H9 (cell line): ENCODE results near the gene TMEM132C. TPM values are rescaled to one million over a fixed set of nuclear protein-coding genes. Genes with fewer than 3 reads are reported as not detected.
A peak's percentile ranks its signal among the peaks of the same experiment; 100 is the strongest.

Experiments
- DNase-seq: peaks from one replicate; pipeline ENCODE4 v3.0.0-alpha.2; 2017
- H2AFZ ChIP-seq: one replicate; pipeline ENCODE4 v1.6.1; 2013; ENCODE audit warnings: mild to moderate bottlenecking, low read length, control low read depth, moderate library complexity
- H2AK5ac ChIP-seq: 2 replicates; pipeline ENCODE4 v1.6.1; 2013; ENCODE audit warnings: low read length, control low read depth, mixed read lengths; ENCODE audit not compliant: insufficient read length
- H2BK120ac ChIP-seq: one replicate; pipeline ENCODE4 v1.6.1; 2013; ENCODE audit warnings: low read depth, mild to moderate bottlenecking, low read length, control low read depth, inconsistent platforms; ENCODE audit not compliant: poor library complexity, severe bottlenecking
- H2BK12ac ChIP-seq: 2 replicates; pipeline ENCODE4 v1.6.1; 2013; ENCODE audit warnings: low read length, control low read depth, mixed read lengths, low read depth; ENCODE audit not compliant: insufficient read length
- H2BK15ac ChIP-seq: 2 replicates; pipeline ENCODE4 v1.6.1; 2013; ENCODE audit warnings: low read depth, low read length, control low read depth
- H2BK20ac ChIP-seq: one replicate; pipeline ENCODE4 v1.6.1; 2013; ENCODE audit warnings: low read depth, mild to moderate bottlenecking, low read length, control low read depth, inconsistent platforms; ENCODE audit not compliant: poor library complexity, severe bottlenecking
- H2BK5ac ChIP-seq: 2 replicates; pipeline ENCODE4 v1.6.1; 2013; ENCODE audit warnings: low read length, control low read depth, mixed read lengths; ENCODE audit not compliant: insufficient read length
- H3K14ac ChIP-seq: 2 replicates; pipeline ENCODE4 v1.6.1; 2013; ENCODE audit warnings: low read length, control low read depth; ENCODE audit not compliant: insufficient read depth
- H3K18ac ChIP-seq: 2 replicates; pipeline ENCODE4 v1.6.1; 2013; ENCODE audit warnings: low read depth, mild to moderate bottlenecking, mixed read lengths, low read length, control low read depth; ENCODE audit not compliant: insufficient read length
- H3K23ac ChIP-seq: 2 replicates; pipeline ENCODE4 v1.6.1; 2013; ENCODE audit warnings: low read length, control low read depth, mixed read lengths, low read depth; ENCODE audit not compliant: insufficient read length
- H3K23me2 ChIP-seq: 2 replicates; pipeline ENCODE4 v1.6.1; 2013; ENCODE audit warnings: low read depth, mild to moderate bottlenecking, mixed read lengths, low read length, control low read depth; ENCODE audit not compliant: insufficient read length, poor library complexity, severe bottlenecking
- H3K27ac ChIP-seq: 2 replicates; pipeline ENCODE4 v1.5.1; 2013; ENCODE audit warnings: low read length, control low read depth, mixed read lengths, low read depth; ENCODE audit not compliant: insufficient read length
- H3K27me3 ChIP-seq: 2 replicates; pipeline ENCODE4 v1.6.1; 2013; ENCODE audit warnings: low read length, control low read depth, inconsistent platforms; ENCODE audit not compliant: insufficient read depth
- H3K4ac ChIP-seq: 2 replicates; pipeline ENCODE4 v1.6.1; 2013; ENCODE audit warnings: low read depth, mild to moderate bottlenecking, control low read depth, inconsistent platforms, low read length, moderate library complexity
- H3K4me1 ChIP-seq: 2 replicates; pipeline ENCODE4 v1.6.1; 2013; ENCODE audit warnings: low read length, control low read depth, inconsistent platforms; ENCODE audit not compliant: insufficient read depth
- H3K4me2 ChIP-seq: 2 replicates; pipeline ENCODE4 v1.6.1; 2013; ENCODE audit warnings: low read length, control low read depth, mixed read lengths; ENCODE audit not compliant: insufficient read length, insufficient read depth
- H3K56ac ChIP-seq: 2 replicates; pipeline ENCODE4 v1.6.1; 2013; ENCODE audit warnings: low read depth, mild to moderate bottlenecking, mixed read lengths, low read length, control low read depth; ENCODE audit not compliant: insufficient read length
- H3K79me1 ChIP-seq: 2 replicates; pipeline ENCODE4 v1.6.1; 2013; ENCODE audit warnings: low read depth, mild to moderate bottlenecking, moderate library complexity, low read length, control low read depth, inconsistent platforms; ENCODE audit not compliant: insufficient read depth, poor library complexity, severe bottlenecking
- H3K79me2 ChIP-seq: 2 replicates; pipeline ENCODE4 v1.6.1; 2013; ENCODE audit warnings: low read length, control low read depth, inconsistent platforms; ENCODE audit not compliant: insufficient read depth
- H3K9ac ChIP-seq: 2 replicates; pipeline ENCODE4 v1.6.1; 2013; ENCODE audit warnings: low read length, control low read depth, mixed read lengths; ENCODE audit not compliant: insufficient read length; ENCODE audit errors: extremely low read depth
- H3K9me3 ChIP-seq: one replicate; pipeline ENCODE4 v1.6.1; 2013; ENCODE audit warnings: low read depth, low read length, inconsistent platforms; ENCODE audit not compliant: control insufficient read depth
- H3T11ph ChIP-seq: one replicate; pipeline ENCODE4 v1.6.1; 2013; ENCODE audit warnings: mild to moderate bottlenecking, low read length, control low read depth, inconsistent platforms
- H4K20me1 ChIP-seq: one replicate; pipeline ENCODE4 v1.6.1; 2013; ENCODE audit not compliant: control insufficient read depth, insufficient read length, insufficient read depth
- H4K5ac ChIP-seq: 2 replicates; pipeline ENCODE4 v1.6.1; 2013; ENCODE audit warnings: low read depth, mild to moderate bottlenecking, mixed read lengths, low read length, control low read depth; ENCODE audit not compliant: insufficient read length
- H4K8ac ChIP-seq: replicated peaks from 2 replicates; pipeline ENCODE4 v1.6.1; 2013; ENCODE audit warnings: low read length, control low read depth, mixed read lengths, low read depth; ENCODE audit not compliant: insufficient read length
- H4K91ac ChIP-seq: 2 replicates; pipeline ENCODE4 v1.6.1; 2013; ENCODE audit warnings: low read depth, mild to moderate bottlenecking, moderate library complexity, mixed read lengths, low read length, control low read depth; ENCODE audit not compliant: insufficient read length
- H3K27ac Mint-ChIP-seq, 3 experiments: 2 replicates in 2 of 3; 3 replicates in 1 of 3; pipeline ENCODE4 v1.8.0; 2020 to 2021; ENCODE audit warnings: mixed read lengths in 3 of 3, mild to moderate bottlenecking in 1 of 3, moderate library complexity in 1 of 3
- H3K27me3 Mint-ChIP-seq: 2 replicates; pipeline ENCODE4 v1.8.0; 2021; ENCODE audit warnings: low read depth, mild to moderate bottlenecking, moderate library complexity, mixed read lengths
- H3K36me3 Mint-ChIP-seq, 3 experiments: 2 replicates in 2 of 3; 3 replicates in 1 of 3; pipeline ENCODE4 v1.8.0; 2020 to 2021; ENCODE audit warnings: low read depth in 3 of 3, mixed read lengths in 3 of 3; ENCODE audit not compliant: insufficient read depth in 1 of 3
- H3K4me1 Mint-ChIP-seq, 2 experiments: 2 replicates each; pipeline ENCODE4 v1.8.0; 2020; ENCODE audit warnings: mixed read lengths in 2 of 2
- H3K4me3 Mint-ChIP-seq, 2 experiments: 2 replicates in 1 of 2; 3 replicates in 1 of 2; pipeline ENCODE4 v1.8.0; 2020 to 2021; ENCODE audit warnings: mild to moderate bottlenecking in 2 of 2, mixed read lengths in 2 of 2, moderate library complexity in 1 of 2
- H3K9me3 Mint-ChIP-seq, 2 experiments: 2 replicates in 1 of 2; 3 replicates in 1 of 2; pipeline ENCODE4 v1.8.0; 2020; ENCODE audit warnings: mild to moderate bottlenecking in 2 of 2, mixed read lengths in 2 of 2, moderate library complexity in 1 of 2
- CTCF ChIP-seq: fragments of 200-600 bp; sonication (generic); conservative IDR thresholded peaks from 3 replicates; pipeline ENCODE4 v1.8.0; 2021; ENCODE audit warnings: antibody characterized with exemption, mild to moderate bottlenecking
- WGBS: extraction: QIAGEN DNeasy Blood & Tissue Kit; methylation state at CpG from one replicate; pipeline ENCODE4 v1.1.7; 2013; ENCODE audit warnings: missing lambda C conversion rate, low lambda C conversion rate, mixed read lengths; ENCODE audit not compliant: insufficient read length; ENCODE audit errors: extremely low coverage; 5-methylcytosine and 5-hydroxymethylcytosine counted together
- total RNA-seq: library from RNA; stranded (reverse); gene quantifications from 2 replicates; pipeline ENCODE4 v1.2.1, GENCODE V29; 2021

The TMEM132C gene
- total RNA-seq, 1 experiment from 2014 or later, result 0.22 TPM

GRCh38 chr12:128702371-128702770 is 435.4 kb downstream of the TMEM132C start:
- no peaks in the 10 kb centered on the region; the same call in 1 of the 2 replicates for H3K27me3 ChIP-seq
- WGBS, result no CpG with 5 or more reads among the region's 5 CpGs
- no peak overlapping the region for H3T11ph ChIP-seq
- no peak overlapping the region for H3K18ac ChIP-seq
- no peak overlapping the region for H2BK20ac ChIP-seq
- no peak overlapping the region for H3K23ac ChIP-seq
- no peak overlapping the region for H2AK5ac ChIP-seq
- no peak overlapping the region for H3K4me2 ChIP-seq
- Mint-ChIP-seq H3K27me3 (peaks cover 28% of the 10 kb centered on the region), H3K27ac (no peak overlapping the region), H3K4me3 (no peak overlapping the region), H3K4me1 (peaks cover 5 to 8% of the 10 kb centered on the region in 2 experiments), H3K36me3 (no peaks in the 10 kb centered on the region), H3K9me3 (no peaks in the 10 kb centered on the region)
- H3K56ac ChIP-seq, result no peak overlapping the region
- H3K14ac ChIP-seq, result no peak overlapping the region
- H3K4me1 ChIP-seq, result no peaks in the 10 kb centered on the region; the same call in 1 of the 2 replicates
- peak; percentile 31; the same call in 1 of the 3 replicates for TF ChIP-seq CTCF
- no peaks in the 10 kb centered on the region for H3K79me1 ChIP-seq
- no peak overlapping the region for H3K27ac ChIP-seq
- H2BK120ac ChIP-seq, result no peak overlapping the region
- no peak overlapping the region for H2BK15ac ChIP-seq
- H4K5ac ChIP-seq, result no peak overlapping the region
- H3K4ac ChIP-seq, result no peak overlapping the region
- H3K9ac ChIP-seq, result no peak overlapping the region
- DNase-seq, result no peak
- no peaks in the 10 kb centered on the region for H3K79me2 ChIP-seq
- H2BK5ac ChIP-seq, result no peak overlapping the region
- H2AFZ ChIP-seq, result no peak overlapping the region
- H4K91ac ChIP-seq, result no peak overlapping the region
- H3K23me2 ChIP-seq, result no peaks in the 10 kb centered on the region
- H4K8ac ChIP-seq, result no peak overlapping the region
- H3K9me3 ChIP-seq, result no peaks in the 10 kb centered on the region
- no peaks in the 10 kb centered on the region for H4K20me1 ChIP-seq
- no peak overlapping the region for H2BK12ac ChIP-seq
